GM12878 (cell line): ENCODE results near the gene HMGXB3. TPM values are rescaled to one million over a fixed set of nuclear protein-coding genes. Genes with fewer than 3 reads are reported as not detected.

Experiments used
- ATAC-seq: fragments of 200-7000 bp; cut with Tn5 transposase; 3 replicates; pipeline ENCODE4 v1.9.1; 2020; ENCODE audit warnings: mild to moderate bottlenecking, moderate library complexity
- BruUV-seq: library from RNA; stranded (reverse); fragments of 400-500 nt; replicated peaks from 2 replicates; lab custom pipeline; 2021; lab: Mats Ljungman, UMichigan
- CTCF ChIA-PET: fragments of 300-600 bp; sonication (Branson Sonifier 250); formaldehyde crosslinking; extraction: SDS; loops from one replicate; lab custom pipeline; 2021; ENCODE audit warnings: inconsistent platforms; lab: Yijun Ruan, JAX
- POLR2A ChIA-PET: fragments of 350-600 bp; formaldehyde crosslinking; extraction: SDS; loops from one replicate; lab custom pipeline; 2021; ENCODE audit warnings: inconsistent platforms; lab: Charles Lee
- RAD21 ChIA-PET: fragments of 300-600 bp; sonication (Branson Sonifier 250); formaldehyde crosslinking; loops from one replicate; lab custom pipeline; 2023; ENCODE audit warnings: antibody characterized with exemption; ENCODE audit not compliant: unreplicated experiment; lab: Charles Lee
- SMC1A ChIA-PET: fragments of 300-600 bp; sonication (Branson Sonifier 250); formaldehyde crosslinking; loops from one replicate; lab custom pipeline; 2023; ENCODE audit not compliant: unreplicated experiment, uncharacterized antibody; lab: Charles Lee
- DNase-seq: peaks from one replicate; pipeline ENCODE4 v3.0.0-alpha.2; 2011; ENCODE audit warnings: low read depth, low spot score
- FAIRE-seq: peaks from 3 replicates; lab custom pipeline; 2011; peaks lifted over from hg19 to GRCh38; lab: Jason Lieb, UNC
- H2AFZ ChIP-seq: 2 replicates; pipeline ENCODE4 v1.6.0; 2011; ENCODE audit warnings: low read depth, low read length, control low read depth; ENCODE audit not compliant: control insufficient read depth
- H3K27ac ChIP-seq: 2 replicates; pipeline ENCODE4 v1.5.1; 2011; ENCODE audit warnings: control low read depth; ENCODE audit not compliant: control insufficient read depth, insufficient read depth
- H3K27me3 ChIP-seq, 2 experiments: replicated peaks in 1 of 2; 2 replicates each; pipeline versions ENCODE4 v1.6.0 to v1.6.1; 2011; ENCODE audit warnings: low read length in 1 of 2; ENCODE audit not compliant: control insufficient read depth in 2 of 2, insufficient read depth in 2 of 2
- H3K36me3 ChIP-seq, 2 experiments: 2 replicates each; pipeline ENCODE4 v1.5.1; 2011; ENCODE audit warnings: low read length in 1 of 2; ENCODE audit not compliant: control insufficient read depth in 2 of 2, insufficient read depth in 2 of 2
- H3K4me1 ChIP-seq: 2 replicates; pipeline ENCODE4 v1.6.1; 2011; ENCODE audit warnings: mild to moderate bottlenecking, low read length, moderate library complexity, mixed read lengths; ENCODE audit not compliant: control insufficient read depth, insufficient read depth
- H3K4me2 ChIP-seq: 2 replicates; pipeline ENCODE4 v1.6.0; 2011; ENCODE audit warnings: control low read depth; ENCODE audit not compliant: control insufficient read depth, insufficient read depth
- H3K4me3 ChIP-seq: fragments of 200-600 bp; sonication (generic); 2 replicates; pipeline ENCODE4 v1.5.1; 2016
- H3K79me2 ChIP-seq: 2 replicates; pipeline ENCODE4 v1.6.0; 2011; ENCODE audit warnings: low read length; ENCODE audit not compliant: control insufficient read depth, insufficient read depth
- H3K9ac ChIP-seq: 2 replicates; pipeline ENCODE4 v1.8.0; 2011; ENCODE audit warnings: low read length, control low read depth, mixed read lengths; ENCODE audit not compliant: control insufficient read depth, insufficient read depth
- H3K9me3 ChIP-seq: replicated peaks from 3 replicates; pipeline ENCODE4 v1.5.1; 2011; ENCODE audit warnings: mild to moderate bottlenecking, low read length; ENCODE audit not compliant: control insufficient read depth, insufficient read depth
- H4K20me1 ChIP-seq: 2 replicates; pipeline ENCODE4 v1.6.0; 2011; ENCODE audit not compliant: control insufficient read depth, insufficient read depth
- BCL11A ChIP-seq: IDR thresholded peaks from 2 replicates; pipeline ENCODE4 v1.6.1; 2011; ENCODE audit warnings: low read depth, low read length
- BHLHE40 ChIP-seq, 2 experiments: fragments of 450-650 bp in 1 of 2; IDR thresholded peaks; 2 replicates each; pipeline ENCODE4 v1.6.1; 2011 to 2017; ENCODE audit warnings: low read depth in 2 of 2, borderline replicate concordance in 1 of 2, improper control_type of control experiment in 1 of 2, low read length in 1 of 2, mild to moderate bottlenecking in 1 of 2
- BRCA1 ChIP-seq: IDR thresholded peaks from 2 replicates; pipeline ENCODE4 v1.6.1; 2011; ENCODE audit warnings: low read depth, low read length, improper control_type of control experiment
- EGR1 ChIP-seq, 2 experiments: IDR thresholded peaks; 1 replicate in 1 of 2; 2 replicates in 1 of 2; pipeline ENCODE4 v1.6.1; 2011 to 2012; ENCODE audit warnings: low read depth in 2 of 2, low read length in 2 of 2, borderline replicate concordance in 1 of 2, mild to moderate bottlenecking in 1 of 2, moderate library complexity in 1 of 2
- ETV6 ChIP-seq, 2 experiments: fragments of 450-650 bp in 1 of 2; IDR thresholded peaks in 1 of 2; conservative IDR thresholded peaks in 1 of 2; 2 replicates each; pipeline ENCODE4 v1.6.1; 2014; ENCODE audit warnings: antibody characterized with exemption in 1 of 2, borderline replicate concordance in 1 of 2, low read depth in 1 of 2, mild to moderate bottlenecking in 1 of 2, moderate library complexity in 1 of 2
- FOXM1 ChIP-seq: IDR thresholded peaks from 2 replicates; pipeline ENCODE4 v1.6.1; 2012; ENCODE audit warnings: low read depth, mild to moderate bottlenecking, inconsistent platforms, low read length, moderate library complexity
- JUND ChIP-seq: IDR thresholded peaks from 2 replicates; pipeline ENCODE4 v1.6.1; 2012; ENCODE audit warnings: low read depth, mild to moderate bottlenecking, low read length, improper control_type of control experiment, moderate library complexity
- MEF2A ChIP-seq: IDR thresholded peaks from 2 replicates; pipeline ENCODE4 v1.6.1; 2011; ENCODE audit warnings: low read depth, mild to moderate bottlenecking, low read length, moderate library complexity; ENCODE audit not compliant: insufficient read depth
- MLLT1 ChIP-seq: fragments of 450-650 bp; IDR thresholded peaks from 2 replicates; pipeline ENCODE4 v1.6.1; 2016; ENCODE audit warnings: mild to moderate bottlenecking
- NFIC ChIP-seq: IDR thresholded peaks from 2 replicates; pipeline ENCODE4 v1.6.1; 2012; ENCODE audit warnings: low read depth, mild to moderate bottlenecking, inconsistent platforms, low read length, moderate library complexity
- NFYA ChIP-seq: IDR thresholded peaks from 2 replicates; pipeline ENCODE4 v1.6.1; 2011; ENCODE audit warnings: low read depth, mild to moderate bottlenecking, low read length, improper control_type of control experiment, borderline replicate concordance
- NKRF ChIP-seq: fragments of 450-650 bp; conservative IDR thresholded peaks from 2 replicates; pipeline ENCODE4 v1.6.1; 2017; ENCODE audit warnings: mild to moderate bottlenecking, moderate library complexity
- NR2F1 ChIP-seq: fragments of 450-650 bp; conservative IDR thresholded peaks from 2 replicates; pipeline ENCODE4 v1.6.1; 2017; ENCODE audit warnings: mild to moderate bottlenecking
- SREBF1 ChIP-seq: IDR thresholded peaks from 2 replicates; pipeline ENCODE4 v1.6.1; 2012; ENCODE audit warnings: mild to moderate bottlenecking, low read length
- SRF ChIP-seq, 2 experiments: IDR thresholded peaks; 2 replicates each; pipeline ENCODE4 v1.6.1; 2011; ENCODE audit warnings: low read depth in 2 of 2, low read length in 2 of 2, mild to moderate bottlenecking in 1 of 2, moderate library complexity in 1 of 2
- TCF12 ChIP-seq: IDR thresholded peaks from 2 replicates; pipeline ENCODE4 v1.6.1; 2011; ENCODE audit warnings: low read depth, mild to moderate bottlenecking, low read length
- ZBED1 ChIP-seq: IDR thresholded peaks from 2 replicates; pipeline ENCODE4 v1.6.1; 2016; ENCODE audit warnings: borderline replicate concordance
- WGBS: methylation state at CpG from one replicate; pipeline ENCODE4 v1.1.6; 2016; ENCODE audit warnings: low lambda C conversion rate; ENCODE audit not compliant: insufficient replicate concordance, insufficient coverage; ENCODE audit errors: missing lambda C conversion rate; 5-methylcytosine and 5-hydroxymethylcytosine counted together
- in situ Hi-C: fragments of 300-500 bp; cut with MboI; formaldehyde crosslinking; loops from 9 replicates; pipeline ENCODE4 v1.14.3; 2018; ENCODE audit warnings: mixed read lengths
- intact Hi-C: fragments of 100-400 bp; cut with micrococcal nuclease; formaldehyde crosslinking; loops from one replicate; pipeline ENCODE4 v1.14.2; 2022; ENCODE audit not compliant: unreplicated experiment
- polyA plus RNA-seq, 11 experiments: library from polyadenylated mRNA; depleted of rRNA in 4 of 11; unstranded in 6 of 11; stranded (reverse) in 5 of 11; fragments of >200 nt; fragmentation: Nextera tagmentation in 4 of 11; fragmentation: Illumina TruSeq in 1 of 11; extraction: Ambion mirVana in 4 of 11; extraction: Trizol in 1 of 11; gene quantifications; 1 replicate in 1 of 11; 2 replicates in 10 of 11; pipeline versions ENCODE4 v1.2.1 to v1.2.3, GENCODE V29; 2011 to 2016; ENCODE audit warnings: inconsistent platforms in 2 of 11, missing spikeins in 2 of 11, low read depth in 1 of 11
- total RNA-seq, 4 experiments: library from RNA; depleted of rRNA in 3 of 4; stranded (reverse); fragments of >200 nt in 3 of 4; fragmentation: Illumina TruSeq in 1 of 4; extraction: Trizol in 1 of 4; gene quantifications; 2 replicates each; pipeline versions ENCODE4 v1.2.1 to v1.2.3, GENCODE V29; 2013 to 2021

The HMGXB3 gene
- total and polyA plus RNA-seq, 10 of the 15 experiments (the other 5 are each of a cell fraction or from before 2014, with no cell fraction given): 1.00 to 42.2 (median 28.1) TPM

GRCh38 chr5:150080696-150081435, 80.3 kb downstream of the HMGXB3 start:
- Histone ChIP-seq H3K27ac (no peak overlapping the region), H3K27me3 (no peaks in the 10 kb centered on the region)
- TF ChIP-seq MEF2A (no peak), FOXM1 (no peak), ZBED1 (no peak), BHLHE40 (IDR thresholded peaks at IDR 0.05; ENCODE audit: borderline replicate concordance in 1 of 2, low read depth in 2 of 2, low read length in 1 of 2) (no peak), MLLT1 (no peak), BRCA1 (no peak), NKRF (no peak), NFYA (no peak), JUND (no peak), SRF (IDR thresholded peaks at IDR 0.05; ENCODE audit: low read depth in 2 of 2, low read length in 2 of 2) (no peak), NR2F1 (no peak), SREBF1 (no peak), ETV6 (conservative IDR thresholded peaks at IDR 0.05 in 1 of 2, IDR thresholded peaks at IDR 0.05 in 1 of 2; ENCODE audit: borderline replicate concordance in 1 of 2, low read depth in 1 of 2) (no peak), BCL11A (no peak), NFIC (no peak), TCF12 (no peak), EGR1 (IDR thresholded peaks at IDR 0.05; ENCODE audit: borderline replicate concordance in 1 of 2, low read depth in 2 of 2, low read length in 2 of 2) (no peak)

More at GRCh38 chr5:150080696-150081435, 80.3 kb downstream of the HMGXB3 start:
- in situ Hi-C loops: no loop called here
- H3K79me2 ChIP-seq: no peaks in the 10 kb centered on the region
- H3K4me3 ChIP-seq: no peak overlapping the region
- no peak for ATAC-seq
- H3K9me3 ChIP-seq: no peaks in the 10 kb centered on the region
- no peaks in the 10 kb centered on the region for H3K36me3 ChIP-seq
- ChIA-PET CTCF (interaction anchor here (0.6 to 1.5 kb wide), 4 partner anchors 9 to 19 kb away, joined by 3 read pairs; no protein-coding TSS in a partner anchor), RAD21 (no interaction called here), POLR2A (interaction anchor here (0.7 to 1.1 kb wide), 2 partner anchors 31 to 75 kb away, joined by 3 to 4 read pairs; partner anchors contain the start of gene PDGFRB), SMC1A (interaction anchor here (1.4 to 1.7 kb wide), 2 partner anchors 13 to 15 kb away, joined by 4 to 6 read pairs; no protein-coding TSS in a partner anchor)
- H2AFZ ChIP-seq: no peak overlapping the region
- no peak for DNase-seq
- peaks cover 20% of the 10 kb centered on the region for H3K4me1 ChIP-seq
- intact Hi-C loops: no loop called here
- H3K4me2 ChIP-seq: no peak overlapping the region
- H3K9ac ChIP-seq: no peak overlapping the region
- no TSS peak for BruUV-seq
- H4K20me1 ChIP-seq: no peaks in the 10 kb centered on the region
- FAIRE-seq: no peak
- 56% methylated on average over 15 of the region's 15 CpGs for WGBS
